ENCODE data around the gene GPSM1. TPM values are rescaled to one million over a fixed set of nuclear protein-coding genes. Genes with fewer than 3 reads are reported as not detected.

The GPSM1 gene
- total RNA-seq, 1 donor, result 48.5 TPM

DNA sequence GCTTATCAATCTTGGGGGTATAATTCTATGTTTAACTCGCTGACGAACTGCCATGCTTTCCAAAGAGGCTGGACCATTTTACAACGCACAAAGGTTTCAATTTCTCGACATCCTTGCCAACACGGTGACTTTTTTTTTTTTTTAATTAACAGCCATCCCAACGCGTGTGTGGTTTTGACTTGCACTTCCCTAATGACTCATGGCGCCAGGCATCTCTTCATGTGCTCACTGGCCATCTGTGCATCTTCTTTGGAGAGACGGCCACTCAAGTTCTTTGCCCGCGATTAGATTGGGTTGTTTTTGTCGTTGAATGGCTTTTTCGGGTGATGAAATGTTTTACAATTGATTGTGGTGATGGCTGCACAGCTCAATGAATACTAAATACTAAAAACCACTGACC is 58.7 kb downstream of the GPSM1 start:
- no peak overlapping the region for H3K4me3 ChIP-seq (ENCODE audit: low read depth, low read length)
- no peak for DNase-seq (ENCODE audit: low read depth)
- TF ChIP-seq, protein P1, sequence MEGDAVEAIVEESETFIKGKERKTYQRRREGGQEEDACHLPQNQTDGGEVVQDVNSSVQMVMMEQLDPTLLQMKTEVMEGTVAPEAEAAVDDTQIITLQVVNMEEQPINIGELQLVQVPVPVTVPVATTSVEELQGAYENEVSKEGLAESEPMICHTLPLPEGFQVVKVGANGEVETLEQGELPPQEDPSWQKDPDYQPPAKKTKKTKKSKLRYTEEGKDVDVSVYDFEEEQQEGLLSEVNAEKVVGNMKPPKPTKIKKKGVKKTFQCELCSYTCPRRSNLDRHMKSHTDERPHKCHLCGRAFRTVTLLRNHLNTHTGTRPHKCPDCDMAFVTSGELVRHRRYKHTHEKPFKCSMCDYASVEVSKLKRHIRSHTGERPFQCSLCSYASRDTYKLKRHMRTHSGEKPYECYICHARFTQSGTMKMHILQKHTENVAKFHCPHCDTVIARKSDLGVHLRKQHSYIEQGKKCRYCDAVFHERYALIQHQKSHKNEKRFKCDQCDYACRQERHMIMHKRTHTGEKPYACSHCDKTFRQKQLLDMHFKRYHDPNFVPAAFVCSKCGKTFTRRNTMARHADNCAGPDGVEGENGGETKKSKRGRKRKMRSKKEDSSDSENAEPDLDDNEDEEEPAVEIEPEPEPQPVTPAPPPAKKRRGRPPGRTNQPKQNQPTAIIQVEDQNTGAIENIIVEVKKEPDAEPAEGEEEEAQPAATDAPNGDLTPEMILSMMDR (IDR thresholded peaks at IDR 0.05; ENCODE audit: insufficient read depth, low read length), result no peak

DNA sequence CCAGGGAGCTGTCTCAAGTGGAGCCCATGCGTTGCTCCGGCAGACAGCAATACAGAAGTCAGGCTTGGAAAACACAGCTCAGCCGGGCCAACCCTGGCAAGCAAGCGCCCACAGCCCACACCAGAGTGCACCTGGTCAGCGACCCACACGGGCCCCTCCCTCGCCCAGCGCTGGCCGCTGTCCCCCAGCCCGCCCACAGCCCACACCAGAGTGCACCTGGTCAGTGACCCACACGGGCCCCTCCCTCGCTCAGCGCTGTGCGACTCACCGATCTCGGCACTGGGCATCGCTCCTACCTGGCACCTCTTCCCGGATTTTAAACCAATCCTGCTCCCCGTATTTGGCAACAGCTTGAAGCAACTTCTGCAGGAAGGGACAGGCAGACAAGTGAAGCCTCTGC is 59.9 kb downstream of the GPSM1 start:
- no peak overlapping the region for H3K4me3 ChIP-seq (ENCODE audit: low read depth, low read length)

DNA sequence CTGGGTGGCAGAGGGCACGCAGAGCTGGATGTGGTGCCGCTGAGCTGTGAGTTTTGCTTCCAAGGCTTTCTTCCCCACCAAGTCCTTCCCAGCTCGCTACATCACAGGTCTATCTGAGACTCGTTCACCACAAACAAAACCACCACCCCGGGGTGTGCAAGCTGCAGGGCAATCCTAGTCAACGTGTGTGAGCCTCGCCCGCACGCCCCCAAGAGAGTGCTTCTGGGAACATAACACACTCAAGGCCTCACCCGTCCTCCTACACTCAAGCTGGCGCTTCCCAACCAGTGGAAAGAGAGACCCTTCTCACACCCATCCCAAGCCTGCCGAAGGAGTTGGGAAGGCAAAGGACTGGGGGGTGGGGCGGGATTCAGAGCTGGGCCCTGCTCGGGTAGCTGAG is 62.1 kb downstream of the GPSM1 start:
- TF ChIP-seq, protein P1 (IDR thresholded peaks at IDR 0.05; ENCODE audit: insufficient read depth, low read length), result no peak
- H3K4me3 ChIP-seq (ENCODE audit: low read depth, low read length), result no peak overlapping the region
- no peak for DNase-seq (ENCODE audit: low read depth)

More for the DNA sequence above, 59.9 kb downstream of the GPSM1 start:
- no peak for DNase-seq (ENCODE audit: low read depth)
- TF ChIP-seq, protein P1 (IDR thresholded peaks at IDR 0.05; ENCODE audit: insufficient read depth, low read length), result no peak

DNA sequence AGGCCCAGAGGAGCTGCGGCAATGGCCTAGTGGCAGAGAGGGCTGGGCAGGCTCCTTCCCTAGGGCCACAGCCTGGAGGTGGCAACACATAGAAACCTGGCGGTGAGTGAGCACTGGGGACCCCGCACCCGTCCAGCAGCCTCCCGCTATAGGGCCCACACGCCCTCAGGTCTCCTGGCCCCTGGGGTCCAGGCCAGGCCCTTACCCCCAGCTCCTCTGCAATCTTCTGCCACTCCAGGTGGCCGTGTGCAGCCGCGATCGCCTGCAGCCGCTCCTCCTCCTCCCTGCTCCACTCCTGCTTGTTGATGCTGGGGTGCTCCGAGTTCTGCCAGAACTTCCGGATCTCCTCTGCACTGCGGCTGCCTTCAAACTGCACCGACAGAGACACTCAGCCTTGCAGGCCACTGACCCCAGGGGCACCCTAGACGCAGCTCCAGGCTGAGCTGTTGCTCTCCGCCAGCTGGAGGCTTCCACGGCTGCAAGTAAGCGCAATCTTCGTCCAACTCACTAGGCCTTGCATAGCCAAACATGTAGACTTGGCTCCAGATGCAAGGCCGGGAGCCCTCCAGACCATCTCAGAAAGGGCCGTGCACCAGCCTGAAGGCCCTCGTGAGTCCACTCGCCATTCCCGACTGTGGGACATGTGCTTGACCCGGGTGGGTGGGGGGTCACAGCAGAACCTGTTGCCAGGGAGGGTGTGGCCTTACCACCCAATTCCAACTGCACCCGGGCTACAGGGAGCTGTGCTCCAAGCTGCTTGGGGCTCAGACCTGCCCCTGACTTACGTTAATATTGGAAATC is 64.6 kb downstream of the GPSM1 start:
- TF ChIP-seq, protein P1 (IDR thresholded peaks at IDR 0.05; ENCODE audit: insufficient read depth, low read length), result no peak
- H3K4me3 ChIP-seq (ENCODE audit: low read depth, low read length), result no peak overlapping the region
- DNase-seq (ENCODE audit: low read depth), result no peak

DNA sequence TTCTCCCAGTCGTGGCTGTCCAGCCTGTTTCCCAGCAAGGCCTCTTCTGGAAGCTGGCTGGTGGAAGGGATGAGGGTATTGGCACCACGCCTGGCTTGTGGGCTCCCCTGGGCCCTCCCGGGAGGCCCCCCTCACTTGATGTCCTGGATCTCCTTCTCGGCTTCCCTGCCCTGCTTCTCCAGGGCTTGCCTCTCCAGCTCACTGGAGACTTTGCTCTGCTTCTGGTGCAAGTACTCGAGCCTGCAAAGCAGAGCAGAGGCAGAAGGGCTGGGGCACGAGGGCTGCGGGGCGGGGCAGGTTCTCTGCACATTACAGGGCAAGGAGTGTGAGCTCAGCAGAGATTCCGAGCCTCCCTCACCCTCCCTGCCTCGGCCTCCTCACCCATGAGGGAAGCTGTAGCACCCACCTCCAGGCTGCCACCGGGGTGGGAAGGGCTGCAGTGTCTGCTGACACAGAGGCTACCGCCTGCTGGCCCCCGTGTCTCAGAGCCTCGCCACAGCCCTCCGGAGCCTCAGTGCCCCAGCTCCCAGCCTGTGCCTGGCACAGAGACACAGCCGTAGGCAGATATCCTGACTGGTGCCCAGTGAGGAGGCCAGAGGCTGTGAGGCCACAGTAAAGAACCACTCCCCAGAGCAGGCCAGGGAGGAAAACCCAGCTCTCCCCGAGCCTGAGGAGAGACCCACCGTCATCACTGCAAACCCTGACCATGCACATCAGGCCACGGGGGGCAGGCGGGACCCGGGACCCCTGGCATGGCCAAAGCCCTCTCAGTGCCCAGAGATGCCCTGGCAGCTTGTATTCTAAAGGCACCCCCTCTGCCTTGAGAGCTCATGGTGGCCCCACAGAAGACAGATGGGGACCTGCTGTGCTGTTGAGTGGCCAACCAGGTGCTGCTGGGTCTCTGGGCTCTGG is 65.5 kb downstream of the GPSM1 start:
- no peak overlapping the region for H3K4me3 ChIP-seq (ENCODE audit: low read depth, low read length)
- TF ChIP-seq, protein P1 (IDR thresholded peaks at IDR 0.05; ENCODE audit: insufficient read depth, low read length), result no peak
- peak; percentile 64 for DNase-seq (ENCODE audit: low read depth)

DNA sequence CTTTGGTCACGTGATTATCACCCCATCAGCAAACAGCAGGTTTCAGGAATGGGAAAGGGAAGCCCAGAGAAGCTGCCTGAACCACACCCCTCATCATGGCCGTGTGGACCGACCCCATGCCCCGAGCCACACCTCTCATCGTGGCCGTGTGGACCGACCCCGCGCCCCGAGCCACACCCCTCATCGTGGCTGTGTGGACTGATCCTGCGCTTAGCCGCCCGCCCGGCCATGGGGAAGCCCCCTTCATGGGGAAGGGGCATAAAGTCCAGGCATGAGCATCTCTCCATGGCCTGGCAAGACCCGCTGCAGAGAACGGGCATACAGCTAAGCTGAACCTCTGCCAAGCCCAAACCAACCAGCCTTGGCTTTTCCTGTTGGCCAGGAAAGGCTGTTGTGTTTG is 66.2 kb downstream of the GPSM1 start:
- TF ChIP-seq, protein P1 (IDR thresholded peaks at IDR 0.05; ENCODE audit: insufficient read depth, low read length), result no peak
- no peak overlapping the region for H3K4me3 ChIP-seq (ENCODE audit: low read depth, low read length)
- DNase-seq (ENCODE audit: low read depth), result no peak
